Stimulated activated CD4-positive, alpha-beta T cell treated with anti-CD3 and anti-CD28 coated beads, Interleukin-12 subunit alpha, Interleukin-12 subunit beta, amount 100 ng/mL, for 4 hours (primary cell): ENCODE measurements around the gene TMEM259.

Source experiments
- DNase-seq: peaks from one replicate; pipeline ENCODE4 v3.0.0-alpha.2; 2020

The TMEM259 gene

DNA sequence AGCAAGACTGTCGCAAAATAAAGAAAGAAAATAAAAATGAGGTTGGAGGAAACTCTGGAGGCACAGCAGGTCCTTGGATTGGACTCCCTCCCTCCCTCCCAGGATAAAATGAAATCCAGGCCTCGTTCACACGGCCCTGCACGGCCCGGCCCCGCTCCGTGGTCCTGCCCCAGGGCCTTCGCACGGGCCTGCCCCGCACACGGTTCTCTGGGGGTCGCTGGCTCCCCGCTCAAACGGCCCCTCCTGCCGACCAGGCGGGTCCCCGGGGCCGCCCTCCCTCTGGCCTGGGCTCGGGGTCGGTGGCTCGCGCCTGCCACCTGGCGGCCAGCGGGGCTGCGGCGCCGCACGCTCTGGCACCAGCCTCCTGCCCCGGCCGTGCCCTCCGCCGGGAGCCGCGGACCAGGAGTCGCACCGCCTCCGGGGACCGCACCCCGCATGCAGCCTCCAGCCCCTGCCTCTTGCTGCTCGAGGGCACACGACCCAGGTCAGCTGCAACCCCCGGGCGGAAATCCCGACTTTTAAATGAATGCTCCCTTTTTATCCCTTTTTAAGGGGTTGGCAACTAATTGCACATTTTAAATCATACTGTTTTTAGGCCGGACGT lies 38.3 kb downstream of the TMEM259 start:
- peak; percentile 76 for DNase-seq

DNA sequence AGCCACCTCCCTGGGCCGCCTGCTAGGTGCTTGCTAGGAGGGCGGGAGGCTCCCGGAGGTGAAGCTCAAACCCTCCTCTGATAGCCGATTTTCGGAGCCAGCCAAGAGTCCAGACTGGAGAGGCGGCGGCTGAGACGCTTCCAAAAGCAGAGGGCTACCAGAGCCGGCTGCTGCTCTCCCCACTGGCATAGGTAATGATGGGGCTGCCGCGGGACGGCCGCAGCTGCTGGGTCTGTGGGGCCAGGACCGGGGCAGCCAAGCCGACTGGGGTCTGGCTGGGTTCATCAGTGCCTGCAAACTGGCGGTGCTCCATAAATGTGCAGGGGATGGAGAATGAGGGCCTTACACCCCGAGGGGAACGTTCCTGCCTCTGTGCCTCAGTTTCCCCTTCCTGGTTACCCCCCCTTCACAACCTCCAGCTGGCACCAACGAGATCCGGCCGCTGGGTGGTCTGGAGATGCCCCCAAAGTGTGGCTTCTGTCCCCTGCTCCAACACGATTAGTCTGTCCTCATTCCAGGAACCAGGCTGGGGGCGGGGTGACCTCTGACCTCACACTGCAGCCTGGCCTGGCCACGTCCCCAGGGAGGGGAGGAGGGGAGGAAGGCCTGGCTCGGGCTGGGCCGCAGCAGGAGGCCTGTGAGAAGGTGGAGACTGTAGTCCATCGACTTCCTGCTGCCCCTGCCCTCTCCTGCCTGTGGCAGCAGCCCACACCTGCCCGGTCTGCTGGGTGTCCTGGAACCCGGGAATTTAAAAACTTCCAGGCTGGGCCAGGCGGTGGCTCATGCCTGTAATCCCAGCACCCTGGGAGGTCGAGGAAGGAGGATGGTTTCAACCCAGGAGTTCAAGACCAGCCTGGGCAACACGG lies 40.6 kb downstream of the TMEM259 start:
- no peak for DNase-seq

DNA sequence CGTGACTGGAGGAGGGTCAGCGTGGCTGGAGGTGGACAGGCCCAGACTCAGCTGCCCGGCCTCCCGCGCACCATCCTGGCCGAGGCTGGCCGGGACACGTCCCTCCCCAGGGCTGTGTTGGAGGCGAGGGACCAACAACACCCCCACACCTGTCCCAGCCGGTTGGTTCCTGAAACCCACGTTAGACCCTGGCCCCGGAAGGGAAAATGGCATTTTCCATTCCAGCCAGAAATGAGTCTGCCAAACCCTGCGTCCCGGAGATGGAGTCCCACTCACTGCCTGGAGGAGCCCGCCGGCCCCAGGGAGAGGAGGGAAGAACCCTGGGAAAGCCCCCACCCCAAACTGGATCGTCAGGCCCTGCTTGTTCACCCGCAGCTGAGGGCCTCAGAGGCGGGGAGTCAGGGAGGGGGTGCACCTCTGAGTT lies 41.6 kb downstream of the TMEM259 start:
- DNase-seq: no peak

DNA sequence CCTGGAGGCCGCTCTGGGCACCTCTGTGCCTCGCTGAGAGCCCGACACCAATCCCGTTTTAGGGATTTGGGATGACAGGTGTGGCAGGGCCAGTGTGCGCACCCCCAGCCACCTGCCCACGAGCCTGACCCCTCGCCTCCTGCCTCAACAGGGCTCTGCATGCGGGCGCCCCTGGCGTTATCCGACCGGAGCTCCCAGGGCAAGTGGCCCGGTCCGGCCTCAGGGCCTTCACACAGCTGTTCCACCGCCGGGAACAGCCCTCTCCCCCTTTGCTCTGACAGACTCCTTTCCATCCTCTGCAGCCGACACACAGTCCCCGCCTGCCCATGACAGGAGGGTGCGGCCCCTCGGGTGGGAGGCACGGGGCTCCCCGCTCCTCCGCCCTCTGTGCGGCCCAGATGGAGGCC lies 43.9 kb downstream of the TMEM259 start:
- no peak for DNase-seq

DNA sequence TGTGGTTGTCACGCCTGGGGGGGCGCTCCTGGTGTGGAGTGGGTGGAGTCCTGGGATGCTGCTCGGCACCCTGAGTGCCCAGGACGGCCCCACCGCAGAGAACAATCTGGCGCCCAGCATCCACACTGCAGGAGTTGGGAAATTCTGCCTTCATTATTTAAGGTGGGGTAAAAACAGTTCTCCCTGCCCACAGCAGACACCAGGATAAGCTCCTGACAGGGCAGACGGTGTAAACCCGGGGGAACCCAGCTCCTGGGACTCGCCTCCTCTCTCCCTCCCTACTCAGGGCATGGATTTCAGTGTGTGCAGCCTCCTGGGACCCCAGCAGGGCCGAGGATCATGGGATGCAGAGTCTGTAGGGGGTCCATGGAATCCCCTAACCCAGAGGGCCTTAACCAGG lies 44.4 kb downstream of the TMEM259 start:
- DNase-seq: no peak

DNA sequence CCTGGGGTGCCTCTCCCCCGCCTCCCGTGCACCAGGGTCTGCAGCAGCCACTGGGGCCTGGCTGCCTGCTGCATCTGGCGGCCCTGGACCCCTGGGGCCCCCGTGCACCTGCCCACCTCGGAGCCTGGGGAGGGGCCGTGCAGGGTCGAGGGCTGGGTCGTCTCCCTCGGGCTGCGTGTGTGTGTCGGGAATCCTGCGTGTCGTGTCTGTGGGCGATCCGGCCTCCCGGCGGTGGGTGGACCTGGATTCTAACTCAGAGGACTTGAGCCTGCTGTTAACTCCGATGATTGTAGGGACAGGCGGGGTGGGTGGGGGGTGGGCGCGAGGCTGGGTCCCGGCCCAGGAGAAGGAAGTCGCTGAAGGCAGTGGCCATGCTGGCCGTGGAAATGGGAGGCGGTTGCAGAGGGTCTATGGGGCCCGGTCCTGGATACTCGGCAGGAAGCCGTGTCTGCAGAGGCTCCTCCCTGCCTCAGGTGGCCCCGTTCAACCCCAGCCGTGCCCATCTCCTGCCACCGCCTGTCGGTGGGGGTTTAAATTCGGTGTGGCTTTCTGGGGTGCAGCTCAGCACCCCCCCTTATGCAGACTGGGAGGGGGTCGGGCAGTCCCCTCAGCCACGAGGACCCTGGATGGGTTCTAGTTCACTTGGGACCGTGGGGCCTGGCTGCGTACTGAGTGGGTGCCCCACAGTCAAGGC lies 46.2 kb downstream of the TMEM259 start:
- DNase-seq: no peak

DNA sequence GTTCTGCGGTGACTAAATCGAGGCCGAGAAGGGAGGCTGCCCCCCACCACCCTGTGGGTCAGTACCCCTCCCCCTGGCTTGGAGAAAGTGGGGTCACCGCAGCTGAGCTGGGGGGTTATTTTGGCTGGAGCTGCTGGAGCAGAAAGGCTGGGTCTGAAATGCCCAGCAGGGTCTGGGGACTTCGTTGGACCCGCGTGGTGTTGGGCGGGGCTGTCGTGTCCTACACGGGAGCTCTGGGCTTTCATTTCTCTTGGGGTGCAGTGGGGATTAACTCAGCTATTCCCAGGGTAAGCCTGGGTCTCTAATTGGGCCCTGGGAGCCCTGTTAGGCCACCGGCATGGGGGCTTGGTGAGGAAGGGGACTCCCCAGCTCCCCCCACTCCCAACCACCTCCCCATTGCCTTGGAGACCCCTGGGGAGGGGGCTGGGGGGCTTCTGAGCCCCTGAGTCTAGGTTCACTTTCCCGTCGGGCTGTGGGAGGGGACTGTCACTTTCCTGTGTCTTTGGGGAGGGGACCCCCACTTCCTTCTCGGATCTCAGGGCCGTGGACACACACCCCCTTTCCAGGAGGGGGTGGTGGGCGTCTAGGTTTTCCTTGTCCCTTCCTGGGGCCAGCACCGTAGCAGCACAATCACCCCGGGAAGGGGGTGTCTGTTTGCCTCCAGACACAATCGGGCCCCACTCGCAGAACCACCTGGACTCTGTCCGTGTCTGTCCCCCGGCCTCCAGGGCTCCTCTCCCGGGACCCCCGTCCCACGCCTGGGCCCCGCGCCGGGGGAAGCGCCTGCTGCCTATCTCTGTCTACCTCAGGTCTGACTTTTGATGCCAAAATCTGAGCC lies 47.0 kb downstream of the TMEM259 start:
- no peak for DNase-seq

DNA sequence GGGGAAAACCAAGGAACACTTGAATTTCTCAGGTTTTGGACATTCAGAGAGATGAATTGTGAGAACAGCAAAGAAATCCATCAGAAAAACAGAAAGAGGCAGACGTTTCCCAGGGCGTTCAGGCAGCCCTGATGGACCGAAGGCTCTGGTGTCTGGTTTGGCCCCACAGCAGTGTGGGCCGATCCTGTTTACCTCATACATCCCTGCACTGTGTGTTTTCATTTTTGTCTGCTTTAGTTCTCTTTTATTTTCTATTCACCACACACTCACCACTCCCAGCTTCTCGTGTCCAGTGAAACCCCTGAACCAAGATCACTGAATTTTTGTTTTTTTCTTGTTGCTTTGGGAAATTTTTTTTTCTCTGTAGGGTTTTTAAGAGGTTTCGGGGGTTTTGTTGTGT lies 48.6 kb downstream of the TMEM259 start:
- no peak for DNase-seq

DNA sequence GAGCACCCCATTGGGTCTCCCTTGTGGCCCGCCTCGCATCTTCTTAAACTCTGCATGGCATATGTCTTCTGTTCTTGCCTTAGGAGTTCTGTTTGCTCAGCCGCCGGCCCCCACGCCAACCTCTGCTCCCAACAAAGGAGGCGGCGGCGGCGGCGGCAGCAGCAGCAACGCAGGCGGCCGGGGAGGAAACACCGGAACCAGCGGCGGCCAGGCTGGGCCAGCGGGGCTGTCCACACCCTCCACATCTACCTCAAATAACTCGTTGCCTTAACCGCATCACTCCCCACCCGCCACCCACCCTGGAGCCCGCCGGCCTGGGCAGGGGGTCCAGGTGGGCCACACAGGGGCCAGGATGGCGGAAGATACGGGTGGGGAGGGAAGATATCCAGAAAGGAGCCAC lies 49.1 kb downstream of the TMEM259 start:
- DNase-seq: no peak

DNA sequence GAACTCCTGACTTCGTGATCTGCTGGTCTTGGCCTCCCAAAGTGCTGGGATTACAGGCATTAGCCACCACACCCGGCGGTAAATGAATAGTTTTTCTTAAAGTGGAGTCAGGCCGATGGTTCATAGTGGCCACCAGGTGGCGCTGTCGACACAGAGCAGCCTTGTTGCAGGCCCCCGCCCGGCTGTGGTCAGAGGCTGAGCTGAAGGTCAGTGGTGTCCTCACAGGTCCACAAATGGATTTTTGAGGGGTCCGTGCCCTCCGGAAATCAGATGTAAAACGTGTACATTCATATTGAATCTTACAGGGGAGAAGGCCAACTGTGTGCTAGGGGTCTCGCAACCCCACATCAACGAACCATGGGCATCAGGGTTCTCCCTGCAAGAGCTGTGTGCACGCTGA lies 50.2 kb downstream of the TMEM259 start:
- DNase-seq: no peak

DNA sequence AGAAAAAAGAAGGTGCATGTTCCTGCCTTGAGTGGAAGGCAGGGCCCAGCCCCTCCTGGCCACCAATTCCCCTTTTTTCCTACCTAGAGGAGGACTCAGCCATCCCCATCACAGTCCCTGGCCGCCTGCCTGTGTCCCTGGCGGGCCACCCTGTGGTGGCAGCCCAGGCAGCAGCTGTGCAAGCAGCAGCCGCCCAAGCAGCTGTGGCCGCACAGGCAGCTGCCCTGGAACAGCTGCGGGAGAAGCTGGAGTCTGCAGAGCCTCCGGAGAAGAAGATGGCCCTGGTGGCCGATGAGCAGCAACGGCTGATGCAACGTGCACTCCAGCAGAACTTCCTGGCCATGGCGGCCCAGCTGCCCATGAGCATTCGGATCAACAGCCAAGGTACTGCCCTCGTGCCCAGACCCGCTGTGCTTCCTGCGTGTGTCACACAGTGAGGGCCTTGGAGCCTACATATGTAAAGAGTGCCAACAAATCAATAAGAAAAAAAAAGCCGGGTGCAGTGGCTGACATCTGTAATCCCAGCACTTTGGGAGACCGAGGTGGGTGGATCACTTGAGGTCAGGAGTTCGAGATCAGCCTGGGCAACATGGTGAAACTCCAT lies 54.3 kb downstream of the TMEM259 start:
- DNase-seq: no peak

DNA sequence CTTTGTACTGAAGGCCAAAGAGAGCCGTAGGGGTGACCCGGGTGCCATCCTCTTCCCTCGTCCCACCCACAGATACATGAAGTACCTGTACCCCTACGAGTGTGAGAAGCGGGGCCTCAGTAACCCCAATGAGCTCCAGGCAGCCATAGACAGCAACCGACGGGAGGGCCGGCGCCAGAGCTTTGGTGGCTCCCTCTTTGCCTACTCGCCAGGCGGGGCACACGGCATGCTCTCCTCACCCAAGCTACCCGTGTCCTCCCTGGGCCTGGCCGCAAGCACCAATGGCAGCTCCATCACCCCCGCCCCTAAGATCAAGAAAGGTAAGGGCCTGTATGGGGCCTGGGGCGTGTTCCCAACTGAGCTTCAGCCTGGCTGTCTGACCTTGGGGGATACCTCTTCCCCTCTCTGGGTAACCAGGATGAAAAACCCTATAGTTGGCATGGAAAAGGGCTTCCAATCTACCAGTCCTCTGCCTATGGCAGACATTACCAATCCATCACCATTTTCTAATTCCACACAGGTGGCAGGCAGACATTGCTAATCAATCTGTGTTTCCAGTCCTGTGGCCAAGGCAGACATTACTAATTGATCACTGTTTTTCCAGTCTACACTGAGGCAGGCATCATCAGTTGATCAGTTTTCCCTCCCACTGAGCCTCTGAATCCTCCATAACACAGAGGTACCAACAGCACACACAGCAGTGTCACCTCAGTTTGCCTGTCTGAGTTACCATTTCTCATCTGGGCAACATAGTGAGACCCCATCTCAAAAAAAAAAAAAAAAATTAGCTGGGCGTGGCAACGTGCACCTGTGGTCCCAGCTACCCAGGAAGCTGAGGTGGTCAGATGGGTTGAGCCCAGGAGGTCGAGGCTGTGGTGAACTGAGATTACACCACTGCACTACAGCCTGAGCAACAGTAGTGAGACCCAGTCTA lies 55.9 kb downstream of the TMEM259 start:
- DNase-seq: no peak

DNA sequence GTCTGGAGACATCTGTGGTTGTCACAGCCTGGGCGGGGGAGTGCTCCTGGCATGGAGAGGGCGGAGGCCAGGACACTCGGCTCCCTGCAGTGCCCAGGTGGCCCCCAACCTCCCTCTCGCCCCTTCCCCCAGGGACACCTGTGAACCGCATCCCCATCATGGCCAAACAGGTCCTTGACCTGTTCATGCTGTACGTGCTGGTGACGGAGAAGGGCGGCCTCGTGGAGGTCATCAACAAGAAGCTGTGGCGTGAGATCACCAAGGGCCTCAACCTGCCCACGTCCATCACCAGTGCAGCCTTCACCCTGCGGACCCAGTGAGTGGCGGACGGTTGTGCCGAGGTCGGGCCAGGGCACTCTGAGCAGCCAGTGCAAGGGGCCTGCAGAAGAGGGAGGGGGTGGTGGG lies 56.8 kb downstream of the TMEM259 start:
- no peak for DNase-seq

DNA sequence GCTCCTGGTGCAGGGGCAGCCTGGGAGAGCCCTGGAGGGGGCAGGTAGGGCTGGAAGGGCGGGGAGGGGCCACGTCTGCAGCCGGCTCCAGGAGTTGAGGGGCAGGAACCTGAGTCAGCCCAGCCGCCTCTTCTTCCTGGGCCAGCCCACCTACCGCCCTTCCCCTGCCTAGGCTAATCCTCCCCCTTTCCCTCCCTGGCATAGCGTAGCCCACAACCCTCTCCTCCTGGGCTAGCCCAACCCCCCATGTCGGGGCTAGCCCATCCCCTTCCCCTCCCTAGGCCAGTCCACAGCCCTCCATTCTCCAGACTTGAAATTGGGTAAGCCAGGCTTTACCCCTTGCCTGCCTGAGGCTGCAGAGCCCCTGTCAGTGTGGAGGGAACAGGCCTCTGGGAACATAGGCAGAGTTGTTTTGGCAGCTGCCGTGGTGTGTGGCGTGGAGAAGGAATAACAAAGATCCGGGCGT lies 57.4 kb downstream of the TMEM259 start:
- DNase-seq: no peak

DNA sequence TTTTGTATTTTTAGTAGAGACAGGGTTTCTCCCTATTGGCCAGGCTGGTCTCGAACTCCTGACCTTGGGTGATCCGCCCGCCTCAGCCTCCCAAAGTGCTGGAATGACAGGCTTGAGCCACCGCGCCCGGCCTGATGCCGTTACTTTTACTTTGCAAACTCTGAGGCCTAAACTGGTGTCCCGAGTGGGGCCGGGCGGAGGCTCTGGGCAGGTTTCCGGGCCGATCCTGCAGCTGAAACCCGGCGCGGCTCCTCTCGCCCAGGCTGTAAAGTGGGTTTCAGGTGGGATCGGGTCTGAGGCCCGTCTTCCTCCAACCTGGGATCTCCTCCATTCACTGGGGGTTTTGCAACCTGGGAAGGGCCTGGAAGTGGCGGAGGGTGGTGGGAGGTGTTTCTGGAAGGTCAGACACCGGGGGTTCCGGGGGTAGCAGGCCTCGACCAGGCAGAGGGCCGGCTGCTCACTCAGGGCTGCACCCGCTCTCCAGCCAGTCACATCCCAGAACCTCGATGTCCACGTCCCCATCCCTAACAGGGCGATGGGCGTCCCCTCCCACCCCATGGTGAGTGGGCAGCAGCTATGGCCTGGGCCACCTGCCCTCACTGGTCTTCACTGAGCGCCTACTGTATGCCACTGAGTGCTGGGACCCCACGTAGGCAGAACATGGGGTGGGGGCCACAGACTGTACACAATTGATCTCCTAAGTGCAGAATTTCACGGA lies 58.1 kb downstream of the TMEM259 start:
- DNase-seq: no peak

DNA sequence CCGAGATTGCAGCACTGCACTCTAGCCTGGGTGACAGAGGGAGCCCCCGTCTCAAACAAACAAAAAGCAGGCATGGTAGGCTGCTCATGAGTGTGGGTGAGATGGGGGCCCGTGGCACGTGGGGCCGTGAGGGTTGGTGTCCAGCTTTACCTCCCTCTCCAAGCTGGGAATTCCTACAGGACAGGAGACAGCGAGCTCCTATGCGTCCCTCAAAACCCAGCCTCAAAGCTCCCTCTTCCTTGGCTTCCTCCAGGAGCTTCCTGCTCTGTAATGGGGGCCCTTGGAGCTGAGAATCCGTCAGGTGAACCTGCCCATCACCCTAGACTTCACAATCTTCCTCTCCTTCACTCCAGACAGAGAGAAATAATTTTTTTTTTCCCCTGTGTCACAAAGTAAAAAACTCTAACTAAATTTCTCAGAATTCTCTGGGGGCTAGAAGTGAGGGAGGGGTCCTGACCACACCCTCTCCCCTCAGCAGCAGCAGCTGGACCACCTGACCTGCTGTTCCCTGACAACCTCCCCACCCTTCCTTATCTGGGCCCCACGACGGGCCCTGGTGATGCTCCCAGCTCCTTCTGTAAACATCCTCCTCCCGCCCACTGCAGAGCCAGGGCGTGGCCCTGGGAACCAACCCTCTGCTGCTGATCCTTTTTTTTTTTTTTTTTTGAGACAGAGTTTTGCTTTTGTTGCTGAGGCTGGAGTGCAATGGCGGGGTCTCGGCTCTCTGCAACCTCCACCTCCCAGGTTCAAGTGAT lies 58.9 kb downstream of the TMEM259 start:
- DNase-seq: no peak

DNA sequence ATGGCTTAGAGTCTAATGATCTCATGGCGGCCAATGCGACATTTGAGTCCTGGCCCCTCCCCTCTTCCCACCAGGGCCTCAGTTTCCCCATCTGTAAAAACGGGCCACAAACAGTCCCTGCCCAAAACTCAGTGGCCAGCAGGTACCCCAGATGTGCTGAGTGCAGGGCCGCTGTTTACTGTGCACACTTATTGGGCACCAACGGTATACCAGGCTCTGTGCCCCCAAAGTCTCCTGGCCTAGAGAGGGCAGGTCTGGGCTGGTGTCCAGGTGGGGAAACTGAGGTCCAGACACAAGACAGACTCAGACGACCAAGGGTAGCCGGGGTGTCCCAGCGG lies 60.4 kb downstream of the TMEM259 start:
- DNase-seq: no peak

DNA sequence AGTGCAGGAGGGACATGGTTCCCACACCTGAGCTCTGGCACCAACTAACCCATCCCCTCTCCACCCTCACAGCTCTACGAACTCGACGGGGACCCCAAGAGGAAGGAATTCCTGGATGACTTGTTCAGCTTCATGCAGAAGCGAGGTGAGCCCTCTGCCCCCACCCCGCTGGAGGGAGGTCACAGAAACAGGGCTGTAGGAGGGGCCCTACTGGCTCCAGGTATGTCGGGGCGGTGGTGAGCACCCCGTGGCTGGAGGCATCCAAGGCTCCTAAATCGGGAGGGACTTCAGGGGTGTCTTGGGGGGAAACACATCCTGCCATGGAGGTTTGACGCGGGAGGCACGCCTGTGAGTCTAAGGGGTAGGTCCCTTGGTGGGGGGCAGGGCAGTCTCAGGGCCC lies 60.9 kb downstream of the TMEM259 start:
- DNase-seq: no peak
